Dermis blood vessel endothelial cell (primary cell): ENCODE measurements around the gene ITGA11. TPM values are rescaled to one million over a fixed set of nuclear protein-coding genes. Genes with fewer than 3 reads are reported as not detected.

Experiments
- DNase-seq: peaks from one replicate; pipeline ENCODE4 v3.0.0; 2010
- total RNA-seq: library from RNA; depleted of rRNA; stranded (reverse); fragments of >200 nt; gene quantifications from 2 replicates; pipeline ENCODE4 v1.2.3, GENCODE V29; 2014

ITGA11 gene
- total RNA-seq, 1 donor from 2014 or later, result 3.4 TPM

DNA sequence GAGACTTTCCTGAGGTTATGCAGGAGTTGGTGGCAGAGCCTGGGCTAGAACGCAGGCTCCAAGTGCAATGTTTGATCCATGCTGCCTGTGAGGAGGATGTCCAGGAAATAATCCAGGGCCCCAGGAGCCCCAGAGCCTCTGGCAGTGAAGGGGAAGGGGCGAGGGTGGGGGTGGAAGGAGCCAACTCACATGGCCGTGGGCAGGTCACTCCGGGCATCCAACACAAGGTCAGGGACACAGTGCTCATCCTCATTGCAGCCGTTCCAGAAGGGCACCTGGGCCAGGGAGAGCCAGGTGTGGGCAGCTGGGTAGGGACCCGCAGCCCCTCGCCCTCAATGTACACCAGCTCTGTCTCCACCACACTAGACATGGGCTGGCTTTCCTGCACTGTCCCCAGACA, 110.7 kb downstream of the ITGA11 start:
- DNase-seq, result no peak

DNA sequence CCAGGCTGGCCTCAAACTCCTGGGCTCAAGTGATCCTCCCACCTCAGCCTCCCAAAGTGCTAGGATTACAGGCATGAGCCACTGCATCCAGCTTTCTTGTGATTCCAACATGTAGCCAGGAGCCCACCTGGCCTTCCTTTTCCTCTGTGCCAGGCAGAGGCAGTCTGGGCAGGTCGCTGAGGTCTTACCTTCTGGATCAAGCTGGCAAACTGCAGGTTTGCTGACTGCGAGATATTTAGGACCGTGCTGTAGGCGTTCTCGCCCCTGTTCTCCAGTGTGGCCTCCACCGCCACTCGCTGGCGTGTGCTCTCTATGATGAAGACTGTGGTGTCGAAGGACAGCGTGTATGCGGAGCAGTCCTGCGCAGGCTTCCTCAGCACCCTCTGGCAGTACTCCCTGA, 112.0 kb downstream of the ITGA11 start:
- no peak for DNase-seq

DNA sequence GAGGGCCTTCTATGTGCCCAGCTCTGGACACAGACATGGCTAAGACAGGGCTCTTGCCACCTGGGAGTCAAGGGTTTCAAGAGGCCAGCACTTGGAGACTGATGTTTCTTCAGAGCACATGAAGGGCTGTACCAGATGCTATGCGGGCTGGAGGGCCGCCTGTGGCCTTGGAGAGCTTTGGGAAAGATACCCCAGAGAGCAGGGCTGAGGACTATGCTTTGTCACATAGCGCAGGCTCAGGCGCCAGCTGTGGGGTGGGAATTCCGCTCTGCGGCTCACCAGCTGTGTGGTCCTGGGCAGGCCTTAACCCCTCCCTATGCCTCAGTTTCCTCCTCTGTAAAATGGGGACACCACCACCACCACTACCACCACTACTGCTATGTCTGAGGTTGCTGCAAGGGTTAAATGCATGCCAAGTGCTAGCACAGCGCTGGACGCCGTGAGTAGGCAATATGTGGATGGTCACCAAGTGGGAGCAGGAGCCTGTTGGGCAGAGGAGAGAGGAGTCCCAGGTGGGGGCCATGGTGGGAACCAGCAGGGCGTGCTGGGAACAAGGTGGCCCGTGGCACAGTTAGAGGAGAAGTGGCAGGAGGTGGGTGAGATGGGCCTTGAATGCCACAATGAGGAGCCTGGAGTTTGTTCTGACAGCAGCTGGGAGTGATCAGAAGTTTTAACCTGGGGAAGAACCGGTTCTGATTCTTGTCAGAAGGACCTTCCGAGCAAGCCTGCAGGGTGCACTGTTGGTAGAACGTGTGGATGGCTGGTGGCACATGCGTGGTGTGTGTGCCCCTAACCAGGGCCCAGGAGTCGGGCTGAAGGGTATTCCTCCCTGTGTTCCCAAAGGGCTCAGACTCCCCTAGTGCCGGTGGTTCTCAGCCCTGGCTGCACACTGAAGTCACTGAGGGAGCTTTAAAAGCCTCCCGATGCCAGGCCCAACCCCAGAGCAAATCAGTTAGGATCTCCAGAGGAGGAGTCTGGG, 112.7 kb downstream of the ITGA11 start:
- DNase-seq, result no peak

DNA sequence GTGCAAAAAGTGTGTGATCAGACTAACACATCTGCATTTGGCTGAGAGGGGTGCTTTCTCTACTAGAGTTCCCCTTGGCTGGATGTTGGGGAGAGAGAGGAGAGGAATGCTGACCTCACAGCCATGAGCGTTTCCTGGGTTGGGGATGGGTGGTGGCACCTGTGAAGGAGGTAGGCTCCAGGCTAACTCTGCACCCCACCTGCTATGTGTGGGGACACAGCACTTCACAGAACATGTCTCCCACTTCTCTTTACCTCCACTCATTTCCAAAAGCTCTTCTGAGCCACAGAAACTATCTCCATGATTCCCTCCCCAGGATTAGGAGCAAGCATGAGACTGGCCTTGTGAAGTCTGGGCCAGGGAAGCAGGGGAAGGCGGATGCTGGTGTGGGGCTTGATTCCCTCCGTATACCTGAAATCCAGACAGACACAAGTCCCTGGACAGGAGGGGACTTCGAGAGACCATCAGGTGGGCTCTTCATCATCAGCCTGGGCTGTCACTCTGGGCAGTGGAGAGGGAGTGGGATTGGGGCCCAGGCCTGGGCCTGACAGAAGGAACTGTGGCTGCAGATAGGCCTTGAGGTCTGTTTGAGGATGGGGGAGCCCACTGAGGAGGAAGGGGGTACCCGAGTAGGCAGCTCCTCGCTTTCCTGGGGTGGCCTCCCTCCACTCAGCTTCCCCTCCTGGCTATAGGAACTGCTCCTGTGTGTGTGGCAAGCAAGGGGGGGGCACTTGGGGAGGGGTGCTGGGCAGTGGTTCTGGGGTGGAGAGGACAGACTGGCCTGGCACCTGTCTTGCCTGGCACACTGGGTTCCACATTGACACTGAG, 113.7 kb downstream of the ITGA11 start:
- no peak for DNase-seq

DNA sequence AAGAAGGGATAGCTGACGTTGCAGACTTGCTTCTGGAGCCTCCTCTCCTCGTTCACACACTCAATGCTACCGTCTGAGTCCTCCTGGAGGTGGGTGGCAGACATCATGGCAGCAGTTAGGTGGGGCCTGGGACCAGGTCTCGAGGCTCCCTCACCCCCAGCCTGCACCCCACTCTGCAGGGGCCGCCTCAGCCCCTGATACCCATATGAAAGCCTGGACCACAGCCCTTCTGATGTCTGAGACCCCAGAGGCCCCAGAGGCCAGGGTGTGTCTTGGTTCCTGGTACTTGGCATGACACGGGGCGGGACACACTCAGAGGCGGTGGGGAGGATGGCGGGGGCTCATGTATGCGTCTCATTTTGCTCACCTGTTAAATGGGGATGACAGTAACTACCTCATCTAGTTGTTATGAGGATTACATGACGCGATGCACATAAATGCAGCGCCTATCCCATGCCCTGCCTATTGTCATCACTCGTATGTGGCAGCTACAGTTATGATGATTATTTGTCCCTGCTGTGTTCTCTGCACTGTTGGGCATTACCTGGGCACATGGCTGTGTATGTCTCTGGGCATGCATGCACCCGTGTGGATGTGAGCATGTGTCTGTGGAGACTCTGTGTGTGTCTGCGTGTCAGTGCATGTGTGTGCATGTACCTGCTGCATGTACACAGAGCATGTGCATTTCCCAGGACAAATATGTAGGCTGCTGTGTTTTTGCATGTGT, 114.5 kb downstream of the ITGA11 start:
- no peak for DNase-seq

DNA sequence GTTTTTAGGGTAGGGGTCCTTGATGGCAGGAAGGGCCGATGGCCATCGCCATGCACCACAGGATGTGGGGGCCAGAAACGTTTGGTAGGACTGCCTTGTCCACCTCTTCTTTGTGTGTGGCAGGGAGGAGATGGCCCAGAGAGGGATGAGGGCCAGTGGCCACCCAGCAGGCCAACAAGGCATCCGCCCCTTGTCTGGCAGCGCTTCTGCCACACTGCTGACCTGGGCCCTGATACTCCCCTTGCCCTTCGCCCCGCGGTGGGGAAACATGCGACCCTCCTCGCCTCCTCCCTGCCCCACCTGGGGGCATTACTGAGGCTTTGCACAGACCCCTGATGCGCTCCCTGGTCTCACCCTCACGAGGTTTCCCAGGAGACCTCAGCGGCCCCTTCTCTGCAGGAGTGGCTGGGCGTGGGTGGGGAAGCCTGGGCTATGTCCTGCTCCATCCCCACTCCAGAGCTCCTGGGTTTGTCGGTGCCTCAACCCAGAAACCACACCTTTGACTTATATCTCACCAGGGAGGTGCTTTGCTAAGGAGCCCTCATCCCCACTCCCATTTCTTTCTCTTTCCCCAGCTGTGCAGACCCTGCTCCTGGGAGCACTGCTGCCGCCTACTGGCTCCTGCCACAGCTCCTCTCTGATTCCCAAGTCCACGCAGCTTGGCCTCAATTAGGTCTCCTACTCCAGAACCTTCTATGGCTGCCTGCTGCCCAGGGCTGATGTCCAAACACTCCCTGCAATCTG, 115.7 kb downstream of the ITGA11 start:
- peak; percentile 52 for DNase-seq

DNA sequence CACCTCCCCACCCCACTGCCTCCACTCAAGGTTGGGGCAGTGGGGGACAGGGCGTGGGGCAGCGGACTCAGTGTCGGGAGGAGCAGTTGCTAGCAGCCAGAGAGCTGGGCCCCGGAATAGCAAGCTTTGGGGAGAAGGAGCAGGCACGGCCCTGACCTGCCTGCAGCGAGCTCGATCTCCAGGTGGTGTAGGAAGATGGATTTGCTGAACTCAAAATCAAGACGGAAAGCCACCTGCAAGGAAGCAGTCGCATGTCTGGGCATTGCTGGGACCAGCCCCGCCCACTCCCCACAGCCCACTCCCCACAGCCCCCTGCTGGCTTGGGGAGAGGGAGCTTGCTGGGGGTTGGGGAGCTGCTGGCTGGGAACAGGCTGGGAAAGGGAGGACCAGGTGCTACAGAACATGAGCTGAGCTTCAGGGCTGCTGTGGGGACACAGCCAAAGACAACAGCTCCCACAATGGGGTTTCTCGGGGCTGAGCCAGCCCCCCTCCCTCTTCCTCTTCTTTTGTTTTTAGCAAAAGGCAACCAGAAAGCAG, 116.4 kb downstream of the ITGA11 start:
- DNase-seq, result peak; percentile 74

DNA sequence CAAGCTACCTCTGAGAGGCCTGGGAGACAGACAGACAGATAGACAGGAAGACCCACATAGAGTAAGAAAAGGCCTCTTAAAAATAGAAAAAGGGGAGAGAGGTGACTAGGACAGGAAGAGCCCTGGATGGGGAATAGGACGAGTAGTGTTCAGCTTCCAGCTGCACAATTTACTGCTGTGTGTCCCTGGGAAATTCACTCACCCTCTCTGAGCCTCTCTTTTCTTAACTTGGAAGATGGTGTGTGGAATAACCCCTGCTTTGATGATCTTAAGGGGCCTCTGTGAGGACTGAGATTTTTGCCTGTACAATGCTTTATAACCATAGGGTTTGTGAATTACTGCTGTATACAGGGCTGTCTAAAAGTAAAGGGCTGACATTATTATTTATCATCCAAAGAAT, 116.9 kb downstream of the ITGA11 start:
- no peak for DNase-seq

DNA sequence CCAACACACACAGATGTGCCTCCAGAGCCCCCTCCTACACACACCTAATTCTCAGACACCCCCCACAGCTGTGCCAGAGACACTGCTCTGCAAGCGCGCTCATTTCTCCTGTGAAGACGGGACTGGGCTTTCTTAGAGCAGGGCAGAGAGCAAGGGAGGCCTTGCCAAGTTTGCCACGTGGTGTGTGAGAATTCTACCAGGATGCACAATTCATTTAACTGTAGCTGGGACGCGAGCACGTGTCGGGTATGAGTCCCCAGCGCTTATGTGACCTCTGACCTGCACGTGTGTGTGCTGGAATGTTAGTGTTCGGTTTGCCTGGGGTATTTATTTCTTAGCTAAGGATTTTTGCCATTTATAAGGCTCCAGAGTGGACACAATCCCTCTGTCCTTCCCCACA, 117.4 kb downstream of the ITGA11 start:
- DNase-seq, result no peak

DNA sequence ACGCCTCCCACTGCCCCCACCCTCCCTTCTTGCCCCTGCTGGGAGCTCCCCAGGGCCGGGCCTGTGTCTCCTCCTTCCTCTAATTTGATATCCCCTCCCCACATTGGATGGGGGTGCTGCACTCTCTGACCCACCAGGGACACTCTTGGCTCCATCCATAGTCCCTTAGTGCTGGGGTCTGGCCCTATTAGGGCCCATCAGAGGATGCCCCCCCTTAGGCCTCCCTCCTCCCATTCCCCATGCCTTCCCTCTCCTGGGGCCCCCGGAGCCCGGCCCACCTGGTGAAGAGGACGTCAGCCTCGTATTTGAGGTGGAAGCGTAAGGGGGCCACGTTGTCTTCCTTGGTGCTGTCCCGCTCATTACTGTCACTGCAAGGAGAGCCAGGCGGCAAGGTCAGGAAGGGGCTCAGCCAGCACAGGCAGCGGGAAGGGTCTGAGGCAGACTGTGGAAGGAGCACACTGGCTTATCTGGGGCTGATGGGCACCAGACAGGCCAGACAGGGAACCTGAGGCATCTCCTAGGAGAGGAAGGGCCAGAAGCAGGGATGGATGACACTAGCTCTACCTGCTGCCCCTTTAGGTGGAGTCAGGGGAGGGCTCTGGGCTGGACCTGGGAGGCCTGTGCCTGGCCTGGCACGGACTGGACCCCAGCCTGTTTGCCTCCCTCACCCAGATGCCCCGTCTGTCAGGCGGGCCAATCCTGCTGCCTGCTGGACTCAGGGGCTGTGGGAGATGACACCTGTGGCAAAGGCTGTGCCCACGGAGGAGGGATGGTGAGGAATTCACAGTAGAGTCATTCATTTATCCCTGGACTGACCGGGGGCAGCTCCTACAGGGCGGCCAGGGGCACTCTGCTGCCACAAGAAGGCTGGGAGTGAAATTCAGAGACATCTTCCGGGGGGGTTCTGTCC, 118.2 kb downstream of the ITGA11 start:
- DNase-seq, result no peak

DNA sequence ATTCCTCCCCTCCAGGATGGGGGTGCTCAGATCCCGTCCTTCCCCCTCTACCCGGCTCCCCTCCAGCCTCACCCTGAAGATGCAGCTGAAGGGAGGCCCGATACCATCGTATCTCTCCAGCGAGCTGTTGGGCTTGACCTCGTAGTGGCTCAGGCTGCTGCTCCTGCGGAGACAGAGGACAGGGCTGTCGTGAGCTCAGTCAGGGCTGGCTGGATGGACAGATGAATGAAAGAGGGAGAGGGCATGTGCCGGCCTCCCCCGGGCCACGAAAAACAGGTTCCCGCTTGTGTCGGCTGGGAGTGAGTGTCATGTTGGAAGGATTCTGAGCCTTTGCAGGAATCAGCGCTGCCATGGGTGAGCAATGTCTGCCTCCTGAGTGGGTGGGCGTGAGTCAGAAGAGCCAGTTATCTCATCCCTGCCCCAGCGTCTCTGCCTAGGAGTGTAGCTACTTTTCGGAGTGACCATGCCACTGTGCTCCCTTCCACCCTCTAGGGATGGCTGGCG, 119.2 kb downstream of the ITGA11 start:
- DNase-seq, result no peak

DNA sequence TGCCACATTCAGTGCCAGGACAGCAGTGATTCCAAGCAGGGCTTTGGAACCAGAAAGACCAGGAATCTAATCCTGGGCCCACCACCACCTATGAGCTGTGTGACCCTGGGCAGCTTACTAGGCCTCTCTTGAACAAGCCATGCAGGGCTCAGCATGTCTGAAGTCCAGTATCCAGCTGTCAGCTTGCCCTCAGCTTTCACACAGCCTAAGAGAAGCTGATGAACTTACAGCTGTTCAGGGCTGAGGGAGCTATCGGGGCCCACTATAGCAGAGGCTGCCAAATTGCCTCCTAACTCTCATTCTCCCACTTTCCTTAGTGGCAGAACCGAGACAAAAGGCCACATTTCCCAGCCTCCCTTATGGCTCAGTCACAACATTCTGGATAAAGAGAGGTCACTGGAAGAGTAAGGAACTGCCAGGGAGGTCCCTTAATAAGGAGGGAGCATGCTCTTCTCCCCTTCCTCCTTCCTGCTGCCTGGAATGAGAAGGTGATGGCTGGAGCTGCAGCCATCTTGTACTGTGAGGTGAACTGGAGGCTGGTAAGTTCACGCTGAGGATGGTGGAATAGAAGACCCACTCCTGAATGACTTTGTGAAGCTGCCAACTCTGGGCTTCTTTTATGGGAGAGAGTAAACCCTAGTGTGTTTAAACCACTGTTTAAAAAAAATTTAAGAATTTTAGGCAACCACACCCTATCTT, 120.0 kb downstream of the ITGA11 start:
- no peak for DNase-seq

DNA sequence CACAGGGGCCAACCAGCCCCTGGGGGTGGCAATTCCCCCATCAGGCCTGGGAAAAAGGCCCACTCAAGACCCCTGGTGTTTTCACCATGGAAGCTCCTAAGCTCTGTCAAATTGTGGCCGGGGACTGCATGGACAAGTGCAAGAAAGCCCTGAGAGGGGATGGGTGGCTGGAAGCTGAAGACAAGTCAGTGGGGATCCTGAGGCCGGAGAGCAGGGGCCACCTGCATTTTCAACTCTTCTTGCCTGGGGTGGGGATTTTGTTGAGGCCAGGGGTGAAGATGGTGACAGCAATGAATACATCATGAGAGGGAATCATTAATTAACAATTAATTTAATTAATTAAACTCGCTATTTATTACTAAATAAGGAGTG, 120.5 kb downstream of the ITGA11 start:
- DNase-seq, result no peak

DNA sequence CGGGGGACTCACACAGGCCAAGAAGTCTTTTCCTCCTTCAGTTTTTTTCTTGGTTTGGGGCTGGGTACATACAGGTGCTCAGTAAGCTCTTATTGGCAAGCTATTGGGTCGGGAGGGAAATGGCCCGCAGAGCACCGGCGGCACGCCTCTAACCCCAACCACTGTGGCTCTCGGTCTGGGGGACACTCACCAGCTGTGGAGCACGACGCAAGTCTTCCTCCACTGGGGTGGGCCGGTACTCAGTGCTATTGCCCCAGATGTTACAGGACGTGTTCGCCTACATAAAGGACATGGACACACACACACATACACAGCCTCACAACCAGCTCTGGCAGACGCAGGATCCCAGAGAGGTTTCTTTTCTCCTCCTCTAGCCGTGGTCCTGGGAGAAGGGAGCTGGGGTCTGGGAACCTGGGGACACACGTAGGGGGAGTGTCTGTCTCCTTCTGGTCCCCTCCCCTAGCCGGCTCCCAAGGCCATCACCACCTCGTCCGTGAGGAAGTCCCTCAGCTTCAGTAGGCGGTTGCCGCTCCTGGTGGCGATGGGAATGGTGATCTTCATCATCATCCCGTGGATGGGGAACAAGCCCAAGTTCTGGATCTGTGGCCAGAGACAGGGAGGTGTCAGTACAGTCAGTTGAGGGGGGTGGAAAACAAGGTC, 121.0 kb downstream of the ITGA11 start:
- no peak for DNase-seq

DNA sequence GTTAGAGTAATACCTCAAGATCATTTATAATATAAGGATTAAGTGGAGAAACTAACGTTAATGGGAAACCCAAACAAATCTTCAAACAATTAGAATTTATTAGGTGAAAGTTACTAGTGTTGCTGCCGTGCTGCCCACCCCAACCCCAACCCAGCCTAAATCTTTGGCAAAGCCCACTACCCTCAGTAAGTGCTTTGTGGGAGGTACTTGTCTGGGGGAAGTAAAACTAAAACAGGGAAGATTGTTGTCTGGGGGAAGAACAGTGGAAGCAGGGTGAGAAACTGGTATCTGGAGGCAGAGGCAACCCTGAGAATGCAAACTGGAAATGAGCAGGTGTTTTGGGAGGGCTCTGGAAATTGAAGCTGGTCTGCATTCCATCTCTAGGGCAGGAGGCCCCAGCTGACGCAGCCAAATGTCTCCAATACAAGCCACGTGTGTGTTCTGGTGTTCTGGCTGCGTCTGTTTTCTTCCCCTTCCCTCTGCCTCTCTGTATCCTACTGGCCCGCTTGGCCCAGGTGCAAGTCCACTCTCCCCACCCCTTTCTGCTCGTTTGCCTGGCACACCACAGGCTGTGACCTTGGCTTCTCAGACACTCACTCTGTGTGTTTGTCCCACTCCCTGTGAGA, 121.7 kb downstream of the ITGA11 start:
- DNase-seq, result no peak

DNA sequence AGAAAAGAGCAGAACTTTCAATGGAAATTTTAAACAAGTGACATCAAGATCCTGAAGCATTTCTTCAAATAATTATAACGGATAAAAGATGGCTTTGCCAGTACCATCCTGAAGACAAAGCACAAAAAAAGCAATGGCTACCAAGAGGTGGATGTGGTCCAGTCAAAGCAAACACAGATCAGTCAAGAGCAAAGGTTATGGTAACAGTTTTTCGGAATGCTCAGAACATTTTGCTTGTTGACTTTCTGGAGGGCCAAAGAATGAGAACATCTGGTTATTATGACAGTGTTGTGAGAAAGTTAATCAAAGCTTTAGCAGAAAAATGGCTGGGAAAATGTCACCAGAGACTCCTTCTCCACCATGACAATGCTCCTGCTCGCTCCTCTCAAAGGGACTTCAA, 122.9 kb downstream of the ITGA11 start:
- DNase-seq, result no peak

DNA sequence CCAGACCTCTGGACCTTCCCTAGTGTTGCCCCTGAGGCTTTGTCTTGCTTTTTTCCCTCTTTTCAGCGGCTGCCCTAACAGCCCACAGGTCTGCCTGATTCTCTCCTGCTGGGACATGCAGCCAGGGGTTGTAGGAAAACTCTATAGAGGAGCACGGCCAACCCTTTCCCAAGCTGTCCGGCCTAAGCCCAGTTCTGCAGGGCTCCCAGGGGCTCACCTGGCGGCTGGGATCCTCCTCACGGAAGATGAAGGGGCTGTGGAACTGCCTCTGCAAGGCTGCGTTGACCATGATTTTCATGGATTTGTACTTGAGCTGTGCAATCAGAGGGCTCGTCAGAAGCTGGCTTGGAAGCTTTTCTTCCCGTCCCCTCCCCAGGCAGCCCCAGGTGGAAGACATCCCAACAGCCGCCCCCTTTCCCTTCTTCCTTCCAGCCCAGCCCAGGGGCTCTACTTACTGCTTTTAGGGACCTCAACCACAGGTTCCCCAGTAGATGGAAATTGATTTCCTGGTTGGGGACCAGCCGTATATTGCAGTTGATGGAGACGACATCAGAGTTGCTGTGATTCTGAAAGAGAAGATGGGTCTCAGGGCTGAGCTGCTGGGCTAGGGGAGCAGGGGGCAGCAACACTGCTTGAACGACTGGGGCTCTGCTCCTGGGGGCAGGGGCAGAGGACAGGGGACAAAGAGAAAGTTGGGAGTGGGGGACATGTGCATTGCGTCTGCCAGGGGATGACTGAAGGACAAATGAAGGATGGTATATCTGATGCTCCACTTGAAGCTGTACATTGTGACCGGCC, 124.6 kb downstream of the ITGA11 start:
- DNase-seq, result no peak

DNA sequence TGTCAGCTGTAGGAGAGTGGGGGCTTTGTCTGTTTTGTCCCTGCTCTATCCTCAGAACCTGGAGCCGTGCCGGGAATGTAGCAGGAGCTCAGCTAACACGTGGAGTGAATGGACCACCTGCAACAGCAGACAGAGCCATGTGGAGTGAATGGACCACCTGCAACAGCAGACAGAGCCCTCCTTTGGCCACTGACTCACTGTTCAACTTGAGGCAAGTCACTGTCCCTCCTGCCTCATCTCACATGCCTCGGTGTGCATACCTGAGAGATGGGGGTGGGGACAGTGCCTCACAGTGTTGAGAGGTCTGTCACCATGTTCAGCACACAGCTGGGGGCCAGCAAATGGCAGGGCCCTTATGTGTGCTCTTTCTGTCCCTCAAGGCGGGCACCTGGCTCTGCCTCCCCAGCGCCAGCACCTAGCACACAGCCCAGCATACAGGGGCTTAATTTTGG, 126.5 kb downstream of the ITGA11 start:
- DNase-seq, result no peak
